Measurements from ENCODE around the gene IL10RB. TPM values are rescaled to one million over a fixed set of nuclear protein-coding genes. Genes with fewer than 3 reads are reported as not detected.
"Not testable (repeated sequence)": the region's sequence is repeated elsewhere in the genome, so short reads cannot be mapped to it uniquely, and the experiment has no call there.

Gene IL10RB
- total RNA-seq, 1 experiment from 2014 or later, result 18.2 TPM

DNA sequence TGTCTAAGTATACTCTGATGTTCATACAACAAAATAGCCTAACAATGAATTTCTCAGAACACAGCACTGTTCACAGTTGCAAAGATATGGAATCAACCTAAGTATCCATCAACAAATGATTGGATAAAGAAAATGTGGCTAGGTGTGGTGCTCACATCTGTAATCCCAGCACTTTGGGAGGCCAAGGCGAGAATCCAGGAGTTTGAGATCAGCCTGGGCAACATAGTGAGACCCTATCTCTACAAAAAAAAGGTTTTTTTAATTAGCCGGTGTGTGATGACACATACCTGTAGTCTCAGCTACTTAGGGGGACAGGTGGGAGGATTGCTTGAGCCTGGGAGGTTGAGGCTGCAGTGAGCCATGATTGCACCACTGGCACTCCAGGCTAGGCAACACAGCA is 25.8 kb upstream of the IL10RB start:
- TF ChIP-seq, protein P1, sequence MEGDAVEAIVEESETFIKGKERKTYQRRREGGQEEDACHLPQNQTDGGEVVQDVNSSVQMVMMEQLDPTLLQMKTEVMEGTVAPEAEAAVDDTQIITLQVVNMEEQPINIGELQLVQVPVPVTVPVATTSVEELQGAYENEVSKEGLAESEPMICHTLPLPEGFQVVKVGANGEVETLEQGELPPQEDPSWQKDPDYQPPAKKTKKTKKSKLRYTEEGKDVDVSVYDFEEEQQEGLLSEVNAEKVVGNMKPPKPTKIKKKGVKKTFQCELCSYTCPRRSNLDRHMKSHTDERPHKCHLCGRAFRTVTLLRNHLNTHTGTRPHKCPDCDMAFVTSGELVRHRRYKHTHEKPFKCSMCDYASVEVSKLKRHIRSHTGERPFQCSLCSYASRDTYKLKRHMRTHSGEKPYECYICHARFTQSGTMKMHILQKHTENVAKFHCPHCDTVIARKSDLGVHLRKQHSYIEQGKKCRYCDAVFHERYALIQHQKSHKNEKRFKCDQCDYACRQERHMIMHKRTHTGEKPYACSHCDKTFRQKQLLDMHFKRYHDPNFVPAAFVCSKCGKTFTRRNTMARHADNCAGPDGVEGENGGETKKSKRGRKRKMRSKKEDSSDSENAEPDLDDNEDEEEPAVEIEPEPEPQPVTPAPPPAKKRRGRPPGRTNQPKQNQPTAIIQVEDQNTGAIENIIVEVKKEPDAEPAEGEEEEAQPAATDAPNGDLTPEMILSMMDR (IDR thresholded peaks at IDR 0.05; ENCODE audit: unreplicated experiment), result no peak
- H3K4me3 Mint-ChIP-seq (ENCODE audit: low read depth, unreplicated experiment), result no peak overlapping the region
- BruUV-seq (replicated peaks), result no TSS peak
- peaks cover 7% of the 10 kb centered on the region for H3K4me1 Mint-ChIP-seq (ENCODE audit: low read depth, unreplicated experiment)
- DNase-seq, result no peak
- peaks cover 10% of the 10 kb centered on the region for H3K36me3 Mint-ChIP-seq (ENCODE audit: insufficient read depth, unreplicated experiment)
- H3K27ac Mint-ChIP-seq (ENCODE audit: unreplicated experiment), result no peak overlapping the region
- no peaks in the 10 kb centered on the region for H3K9me3 Mint-ChIP-seq (ENCODE audit: low read depth, unreplicated experiment)
- intact Hi-C loops (cut with micrococcal nuclease; ENCODE audit: unreplicated experiment), result no loop called here
- no peaks in the 10 kb centered on the region for H3K27me3 Mint-ChIP-seq (ENCODE audit: unreplicated experiment)
- CTCF ChIA-PET, result no interaction called here

DNA sequence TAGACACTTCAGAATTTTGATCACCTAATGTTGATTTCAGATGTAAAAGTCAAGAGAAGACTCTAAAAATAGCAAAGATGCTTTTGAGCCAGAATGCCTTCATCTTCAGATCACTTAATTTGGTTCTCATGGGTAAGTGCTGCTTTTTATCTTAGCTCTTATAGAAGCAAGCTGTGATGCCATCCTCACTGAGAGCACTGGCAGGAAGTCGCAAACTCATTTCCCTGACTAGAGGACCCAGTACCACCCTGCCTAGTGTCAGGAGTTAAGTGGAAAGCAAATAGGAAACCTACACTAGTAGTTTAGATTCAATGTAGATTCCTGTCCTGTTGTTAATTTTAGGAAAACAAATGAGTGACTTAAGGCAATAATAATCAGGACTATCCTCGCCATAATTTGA is 24.3 kb upstream of the IL10RB start:
- Mint-ChIP-seq H3K4me3 (ENCODE audit: low read depth, unreplicated experiment) (no peak overlapping the region), H3K27me3 (ENCODE audit: unreplicated experiment) (no peaks in the 10 kb centered on the region), H3K4me1 (ENCODE audit: low read depth, unreplicated experiment) (peaks cover 7% of the 10 kb centered on the region), H3K36me3 (ENCODE audit: insufficient read depth, unreplicated experiment) (peaks cover 20% of the 10 kb centered on the region), H3K27ac (ENCODE audit: unreplicated experiment) (no peak overlapping the region), H3K9me3 (ENCODE audit: low read depth, unreplicated experiment) (no peaks in the 10 kb centered on the region)
- BruUV-seq (replicated peaks), result no TSS peak
- CTCF ChIA-PET, result no interaction called here
- TF ChIP-seq, protein P1 (IDR thresholded peaks at IDR 0.05; ENCODE audit: unreplicated experiment), result no peak
- no peak for DNase-seq
- intact Hi-C loops (cut with micrococcal nuclease; ENCODE audit: unreplicated experiment), result no loop called here

GRCh38 chr21:33242846-33243245 is 23.3 kb upstream of the IL10RB start:
- BruUV-seq (replicated peaks); H3K4me3 Mint-ChIP-seq (ENCODE audit: low read depth, unreplicated experiment); H3K27ac Mint-ChIP-seq (ENCODE audit: unreplicated experiment); DNase-seq; H3K27me3 Mint-ChIP-seq (ENCODE audit: unreplicated experiment); H3K4me1 Mint-ChIP-seq (ENCODE audit: low read depth, unreplicated experiment); CTCF ChIA-PET; intact Hi-C loops (cut with micrococcal nuclease; ENCODE audit: unreplicated experiment); H3K9me3 Mint-ChIP-seq (ENCODE audit: low read depth, unreplicated experiment): not testable (repeated sequence)
- H3K36me3 Mint-ChIP-seq (ENCODE audit: insufficient read depth, unreplicated experiment), result peaks cover 24% of the 10 kb centered on the region

GRCh38 chr21:33244082-33244778 is 21.9 kb upstream of the IL10RB start:
- intact Hi-C loops (cut with micrococcal nuclease; ENCODE audit: unreplicated experiment), result no loop called here
- Mint-ChIP-seq H3K36me3 (ENCODE audit: insufficient read depth, unreplicated experiment) (peaks cover 26% of the 10 kb centered on the region), H3K4me3 (ENCODE audit: low read depth, unreplicated experiment) (no peak overlapping the region), H3K4me1 (ENCODE audit: low read depth, unreplicated experiment) (peaks cover 7% of the 10 kb centered on the region), H3K27ac (ENCODE audit: unreplicated experiment) (no peak overlapping the region), H3K9me3 (ENCODE audit: low read depth, unreplicated experiment) (no peaks in the 10 kb centered on the region), H3K27me3 (ENCODE audit: unreplicated experiment) (no peaks in the 10 kb centered on the region)
- CTCF ChIA-PET, result no interaction called here
- TF ChIP-seq, protein P1 (IDR thresholded peaks at IDR 0.05; ENCODE audit: unreplicated experiment), result no peak
- DNase-seq, result no peak
- BruUV-seq (replicated peaks), result no TSS peak

- DNase-seq, result no peak
- H3K4me1 Mint-ChIP-seq (ENCODE audit: low read depth, unreplicated experiment), result peaks cover 5% of the 10 kb centered on the region
- intact Hi-C loops (cut with micrococcal nuclease; ENCODE audit: unreplicated experiment), result no loop called here
- H3K9me3 Mint-ChIP-seq (ENCODE audit: low read depth, unreplicated experiment), result no peaks in the 10 kb centered on the region
- BruUV-seq (replicated peaks), result no TSS peak
- H3K27me3 Mint-ChIP-seq (ENCODE audit: unreplicated experiment), result no peaks in the 10 kb centered on the region
- TF ChIP-seq, protein P1 (IDR thresholded peaks at IDR 0.05; ENCODE audit: unreplicated experiment), result no peak
- peaks cover 31% of the 10 kb centered on the region for H3K36me3 Mint-ChIP-seq (ENCODE audit: insufficient read depth, unreplicated experiment)
- no peak overlapping the region for H3K27ac Mint-ChIP-seq (ENCODE audit: unreplicated experiment)
- CTCF ChIA-PET, result no interaction called here
- H3K4me3 Mint-ChIP-seq (ENCODE audit: low read depth, unreplicated experiment), result no peak overlapping the region
Observed at GRCh38 chr21:33244779-33245105, 21.4 kb upstream of the IL10RB start.
